C4-2B (cell line): ENCODE data around the gene UMAD1.

Experiments
- H3K27ac ChIP-seq: fragments of 450-650 bp; 2 replicates; pipeline ENCODE4 v1.5.1; 2017
- ZFX ChIP-seq: fragments of 450-650 bp; IDR thresholded peaks from 2 replicates; pipeline ENCODE4 v1.6.1; 2017
- TF ChIP-seq, protein P1 (sequence below): fragments of 450-650 bp; conservative IDR thresholded peaks from 2 replicates; pipeline ENCODE4 v1.5.1; 2017; ENCODE audit warnings: mild to moderate bottlenecking

Gene UMAD1

DNA sequence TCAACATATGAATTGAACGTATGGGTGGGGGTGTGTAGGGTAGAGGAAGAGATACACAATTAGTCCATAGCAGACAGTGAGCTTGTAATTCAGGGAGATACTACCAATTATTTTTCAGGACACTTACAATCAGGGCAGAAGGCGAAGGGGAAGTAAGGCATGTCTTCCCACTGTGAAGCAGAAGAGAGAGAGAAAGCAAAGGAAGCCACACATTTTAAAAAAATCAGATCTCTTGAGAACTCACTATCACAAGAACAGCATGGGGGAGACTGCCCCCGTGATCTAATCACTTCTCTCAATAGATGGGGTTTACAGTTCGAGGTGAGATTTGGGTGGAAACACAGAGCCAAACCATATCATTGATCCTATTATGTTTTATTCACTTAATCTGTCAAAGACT is 194.2 kb downstream of the UMAD1 start:
- no peak for TF ChIP-seq ZFX
- TF ChIP-seq, protein P1, sequence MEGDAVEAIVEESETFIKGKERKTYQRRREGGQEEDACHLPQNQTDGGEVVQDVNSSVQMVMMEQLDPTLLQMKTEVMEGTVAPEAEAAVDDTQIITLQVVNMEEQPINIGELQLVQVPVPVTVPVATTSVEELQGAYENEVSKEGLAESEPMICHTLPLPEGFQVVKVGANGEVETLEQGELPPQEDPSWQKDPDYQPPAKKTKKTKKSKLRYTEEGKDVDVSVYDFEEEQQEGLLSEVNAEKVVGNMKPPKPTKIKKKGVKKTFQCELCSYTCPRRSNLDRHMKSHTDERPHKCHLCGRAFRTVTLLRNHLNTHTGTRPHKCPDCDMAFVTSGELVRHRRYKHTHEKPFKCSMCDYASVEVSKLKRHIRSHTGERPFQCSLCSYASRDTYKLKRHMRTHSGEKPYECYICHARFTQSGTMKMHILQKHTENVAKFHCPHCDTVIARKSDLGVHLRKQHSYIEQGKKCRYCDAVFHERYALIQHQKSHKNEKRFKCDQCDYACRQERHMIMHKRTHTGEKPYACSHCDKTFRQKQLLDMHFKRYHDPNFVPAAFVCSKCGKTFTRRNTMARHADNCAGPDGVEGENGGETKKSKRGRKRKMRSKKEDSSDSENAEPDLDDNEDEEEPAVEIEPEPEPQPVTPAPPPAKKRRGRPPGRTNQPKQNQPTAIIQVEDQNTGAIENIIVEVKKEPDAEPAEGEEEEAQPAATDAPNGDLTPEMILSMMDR = no peak
- H3K27ac ChIP-seq = no peak overlapping the region

DNA sequence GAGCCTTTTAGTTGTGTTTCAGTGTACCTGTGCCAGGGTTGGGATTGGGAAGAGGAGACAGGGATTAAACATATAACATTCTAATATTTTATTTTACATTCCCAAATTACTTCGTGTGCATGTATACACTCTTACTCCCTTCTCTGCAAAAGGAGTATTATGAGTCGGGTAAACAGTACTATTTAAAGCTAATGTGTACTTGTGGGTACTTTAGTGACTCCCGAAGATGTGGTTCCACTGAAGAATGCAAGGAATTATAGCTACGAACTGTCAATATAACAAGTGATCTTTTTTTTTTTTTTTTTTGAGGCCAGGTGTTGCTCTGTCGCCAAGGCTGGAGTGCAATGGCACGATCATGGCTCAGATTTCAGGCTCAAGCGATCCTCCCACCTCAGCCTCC is 200.5 kb downstream of the UMAD1 start:
- no peak overlapping the region for H3K27ac ChIP-seq
- no peak for TF ChIP-seq ZFX
- TF ChIP-seq, protein P1 = no peak

DNA sequence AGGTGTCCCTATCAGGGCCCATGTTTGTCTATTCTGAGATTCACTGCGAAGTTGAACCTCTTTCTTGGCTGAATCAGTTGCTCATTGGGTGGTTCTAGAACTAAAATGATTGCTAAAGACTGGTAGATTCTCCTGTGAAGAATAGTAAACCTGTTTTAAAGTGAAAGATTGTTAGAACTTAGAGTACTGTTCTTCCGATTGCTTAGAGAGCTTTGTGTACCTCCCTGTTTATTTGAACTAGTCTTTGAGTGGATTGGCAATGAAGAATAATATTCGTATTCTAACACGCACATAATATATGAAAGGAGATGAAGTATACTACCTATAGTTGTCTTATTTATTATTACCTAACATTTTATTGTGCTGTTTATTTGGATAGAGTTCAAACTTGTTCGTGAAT is 202.7 kb downstream of the UMAD1 start:
- no peak overlapping the region for H3K27ac ChIP-seq
- no peak for TF ChIP-seq ZFX
- TF ChIP-seq, protein P1 = no peak

DNA sequence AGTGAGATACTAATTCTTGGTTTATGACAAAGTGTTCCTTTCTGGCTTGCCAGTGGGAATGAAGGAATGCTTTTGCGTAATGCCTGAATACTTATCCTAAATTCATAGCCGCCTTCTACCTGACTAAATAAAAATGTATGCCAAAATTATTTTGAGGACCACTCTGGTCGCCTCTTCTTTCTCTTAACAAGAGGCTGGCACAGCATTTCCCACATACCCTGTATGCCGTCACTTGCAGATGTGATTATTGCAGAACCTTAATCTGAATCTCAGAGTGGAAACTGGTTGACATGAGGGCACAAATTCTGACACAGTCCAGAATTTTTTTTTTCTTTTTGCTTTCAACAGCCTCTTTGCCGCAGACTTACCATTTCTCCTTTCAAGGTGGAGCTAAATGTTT is 203.4 kb downstream of the UMAD1 start:
- no peak overlapping the region for H3K27ac ChIP-seq
- TF ChIP-seq ZFX = no peak
- TF ChIP-seq, protein P1 = no peak

DNA sequence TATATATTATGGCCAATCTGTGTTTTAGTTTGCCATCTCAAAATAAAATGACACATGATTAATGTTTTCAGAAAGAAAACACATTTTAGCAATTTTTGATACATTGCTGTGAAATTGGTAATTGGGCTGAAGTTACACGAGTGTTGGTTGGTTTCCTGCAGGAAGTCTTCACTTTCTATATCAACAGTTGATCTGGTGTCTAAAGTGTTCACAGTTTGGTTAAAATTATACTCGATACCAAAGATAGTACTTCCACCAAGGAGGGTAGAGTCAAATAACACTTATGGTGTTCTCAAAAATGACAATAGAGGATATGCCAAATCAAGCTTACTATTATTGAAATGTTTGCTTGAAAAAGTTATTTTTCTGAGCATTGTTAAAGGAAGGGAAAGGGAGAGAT is 207.7 kb downstream of the UMAD1 start:
- no peak overlapping the region for H3K27ac ChIP-seq
- TF ChIP-seq ZFX = no peak
- TF ChIP-seq, protein P1 = no peak

DNA sequence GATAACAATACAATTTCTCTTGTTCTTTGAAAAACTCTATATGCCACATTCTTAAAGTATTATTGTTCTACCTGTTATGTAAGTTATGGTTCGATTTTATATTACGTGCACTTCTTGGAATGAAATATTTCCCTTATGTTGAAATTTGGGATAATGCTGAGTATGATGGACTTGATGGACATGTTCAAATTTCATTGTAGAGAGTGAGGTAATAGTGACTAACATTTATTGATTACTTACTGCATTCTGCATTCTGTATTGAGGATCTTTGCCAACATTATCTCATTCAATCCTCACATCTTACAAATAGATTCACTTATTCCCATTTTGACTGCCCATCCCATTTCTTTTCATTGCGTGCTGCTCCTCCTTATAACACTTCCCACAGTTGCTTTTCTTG is 208.3 kb downstream of the UMAD1 start:
- H3K27ac ChIP-seq = no peak overlapping the region
- TF ChIP-seq, protein P1 = no peak
- TF ChIP-seq ZFX = no peak

DNA sequence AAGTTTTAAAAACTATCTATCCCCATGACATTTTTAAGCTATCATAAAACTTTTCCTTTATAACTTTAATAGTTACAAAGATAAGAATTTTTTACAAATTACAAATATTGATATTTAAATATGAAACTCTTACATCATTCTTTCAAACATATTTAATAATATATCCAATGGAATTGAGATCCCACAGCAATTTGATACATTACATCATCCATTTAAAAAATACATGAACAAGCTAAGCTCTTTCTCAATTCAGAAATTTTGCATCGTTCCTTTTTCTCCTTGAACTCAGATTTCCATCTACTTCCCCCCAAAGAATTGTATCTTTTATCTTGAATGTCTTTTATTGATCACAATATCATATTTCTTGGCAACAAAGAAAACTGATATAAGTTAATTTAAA is 209.6 kb downstream of the UMAD1 start:
- TF ChIP-seq, protein P1 = no peak
- TF ChIP-seq ZFX = no peak

More for the DNA sequence above, 209.6 kb downstream of the UMAD1 start:
- H3K27ac ChIP-seq = no peak overlapping the region
